ENCODE results near the gene SLC29A4.
A peak's percentile ranks its signal among the peaks of the same experiment; 100 is the strongest.
"Not testable (repeated sequence)": the region's sequence is repeated elsewhere in the genome, so short reads cannot be mapped to it uniquely, and the experiment has no call there.

SLC29A4 gene, protein sequence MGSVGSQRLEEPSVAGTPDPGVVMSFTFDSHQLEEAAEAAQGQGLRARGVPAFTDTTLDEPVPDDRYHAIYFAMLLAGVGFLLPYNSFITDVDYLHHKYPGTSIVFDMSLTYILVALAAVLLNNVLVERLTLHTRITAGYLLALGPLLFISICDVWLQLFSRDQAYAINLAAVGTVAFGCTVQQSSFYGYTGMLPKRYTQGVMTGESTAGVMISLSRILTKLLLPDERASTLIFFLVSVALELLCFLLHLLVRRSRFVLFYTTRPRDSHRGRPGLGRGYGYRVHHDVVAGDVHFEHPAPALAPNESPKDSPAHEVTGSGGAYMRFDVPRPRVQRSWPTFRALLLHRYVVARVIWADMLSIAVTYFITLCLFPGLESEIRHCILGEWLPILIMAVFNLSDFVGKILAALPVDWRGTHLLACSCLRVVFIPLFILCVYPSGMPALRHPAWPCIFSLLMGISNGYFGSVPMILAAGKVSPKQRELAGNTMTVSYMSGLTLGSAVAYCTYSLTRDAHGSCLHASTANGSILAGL

DNA sequence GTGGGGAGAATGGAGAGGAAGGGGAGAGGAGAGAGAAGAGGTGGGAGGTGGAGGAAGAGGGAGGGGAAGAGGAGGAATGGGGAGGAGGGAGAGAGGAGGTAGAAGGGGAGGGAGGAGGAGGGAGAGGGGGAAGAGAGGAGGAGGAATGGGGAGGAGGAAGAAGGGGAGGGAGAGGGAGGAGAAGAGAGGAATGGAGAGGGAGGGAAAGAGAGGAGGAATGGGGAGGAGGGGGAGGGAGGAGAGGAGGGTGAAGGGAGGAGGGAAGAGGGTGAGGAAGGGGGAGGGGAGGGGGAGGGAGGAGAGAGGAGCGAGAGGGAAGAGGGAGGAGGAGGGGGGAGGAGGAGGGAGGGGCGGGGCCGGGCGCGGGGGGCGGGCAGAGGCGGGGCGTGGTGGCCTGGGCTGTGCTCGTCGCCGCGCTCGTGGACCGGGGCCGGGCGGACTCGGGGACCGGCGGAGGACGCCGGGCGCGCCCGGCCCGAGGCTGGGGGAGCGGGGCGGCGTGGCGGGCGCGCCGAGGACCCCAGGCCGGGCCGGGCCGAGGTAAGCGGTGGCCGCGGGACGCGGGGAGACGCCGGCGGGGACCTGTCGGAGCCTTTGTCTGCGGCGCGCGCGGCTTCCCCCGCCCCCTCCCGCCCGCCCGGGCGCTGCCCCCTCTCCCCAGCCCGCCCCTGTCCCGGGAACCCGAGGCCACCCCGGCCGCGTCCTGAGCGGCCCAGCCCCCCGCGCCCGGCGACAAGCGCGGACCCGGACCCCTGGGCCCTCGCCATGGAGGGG, at the start of gene SLC29A4:
Gene SLC29A4, plus strand, starts transcription at position 401 of the 774 bp plus-strand sequence. CDS start 4,874 bp downstream, outside the sequence.
- peak; percentile 17 for DNase-seq (ENCODE audit: low spot score)

DNA sequence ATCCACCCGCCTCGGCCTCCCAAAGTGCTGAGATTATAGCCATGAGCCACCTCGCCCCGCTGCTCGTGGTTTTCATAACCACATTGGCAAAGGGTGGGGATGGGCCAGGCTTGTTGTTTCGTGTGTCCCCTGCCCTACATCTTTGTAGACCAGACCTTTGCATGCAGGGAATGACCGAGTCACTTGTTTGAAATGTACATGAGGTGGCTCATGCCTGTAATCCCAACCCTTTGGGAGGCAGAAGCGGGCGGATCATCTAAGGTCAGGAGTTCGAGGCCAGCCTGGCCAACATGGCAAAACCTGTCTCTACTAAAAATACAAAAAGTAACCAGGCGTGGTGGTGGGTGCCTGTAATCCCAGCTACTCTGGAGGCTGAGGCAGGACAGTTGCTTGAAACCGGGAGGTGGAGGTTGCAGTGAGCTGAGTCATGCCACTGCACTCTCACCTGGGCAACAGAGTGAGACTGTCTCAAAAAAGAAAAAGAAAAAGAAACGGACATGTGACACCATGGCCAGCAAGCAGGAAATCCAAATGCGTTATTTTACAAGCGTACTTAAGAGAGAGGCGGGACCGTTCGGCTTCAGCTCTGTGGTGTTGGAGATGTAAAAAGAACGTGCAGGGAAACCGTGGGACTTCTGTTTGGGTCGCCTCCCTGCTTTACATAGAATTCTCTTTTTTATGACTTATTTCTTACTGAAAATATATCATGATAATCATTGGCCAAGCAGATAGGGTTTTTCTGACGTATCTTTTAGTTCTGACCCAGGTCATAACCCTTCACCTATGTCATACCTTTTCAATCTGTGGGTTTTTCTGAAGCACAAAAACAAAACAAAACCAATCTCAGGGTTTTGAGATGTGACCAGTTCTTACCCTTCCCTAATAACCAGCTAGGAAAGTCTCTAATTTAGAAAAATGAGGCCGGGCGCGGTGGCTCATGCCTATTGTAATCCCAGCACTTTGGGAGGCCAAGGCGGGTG, 47.6 kb upstream of the SLC29A4 start:
- DNase-seq (ENCODE audit: low spot score) = no peak

DNA sequence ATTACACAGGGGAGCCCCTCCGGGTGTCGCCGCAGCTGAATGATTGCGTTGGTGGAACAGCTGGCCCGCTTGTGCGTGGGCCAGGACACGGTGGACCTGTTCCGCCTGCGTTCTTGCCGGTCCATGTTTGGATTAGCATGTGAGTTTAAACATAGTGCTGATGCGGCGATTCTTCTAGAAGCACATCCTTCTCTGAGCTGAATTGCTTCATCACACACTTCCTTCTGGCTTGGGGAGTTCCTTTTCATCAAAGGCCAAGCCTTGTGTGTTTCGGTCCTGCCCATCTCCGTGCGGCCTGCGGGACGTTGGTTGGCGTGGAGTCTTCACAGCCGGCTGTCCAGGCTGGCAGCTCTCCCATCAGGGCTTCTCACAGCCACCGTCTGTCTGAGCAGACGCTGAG, 45.5 kb upstream of the SLC29A4 start:
- DNase-seq (ENCODE audit: low spot score) = peak; percentile 91

DNA sequence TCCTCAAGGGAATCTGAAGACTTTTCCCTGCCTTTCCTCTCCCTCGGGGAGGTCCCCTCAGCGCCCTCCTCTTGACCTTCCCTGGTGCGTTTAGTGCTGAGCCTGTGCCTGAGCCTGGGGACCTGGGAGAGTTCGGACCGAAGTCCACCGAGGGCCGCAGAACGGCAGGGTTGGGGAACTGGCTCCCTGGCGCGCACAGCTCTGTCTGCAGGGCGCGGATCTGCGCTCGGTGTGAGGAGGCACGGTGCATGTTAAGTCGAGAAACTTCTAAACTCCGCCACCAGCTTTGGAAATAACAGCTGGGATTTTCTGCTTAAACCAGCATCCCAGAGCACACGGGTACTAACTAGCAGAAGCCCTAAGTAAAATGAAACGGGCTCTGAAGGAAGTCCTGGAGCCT, 44.2 kb upstream of the SLC29A4 start:
- DNase-seq (ENCODE audit: low spot score) = no peak

DNA sequence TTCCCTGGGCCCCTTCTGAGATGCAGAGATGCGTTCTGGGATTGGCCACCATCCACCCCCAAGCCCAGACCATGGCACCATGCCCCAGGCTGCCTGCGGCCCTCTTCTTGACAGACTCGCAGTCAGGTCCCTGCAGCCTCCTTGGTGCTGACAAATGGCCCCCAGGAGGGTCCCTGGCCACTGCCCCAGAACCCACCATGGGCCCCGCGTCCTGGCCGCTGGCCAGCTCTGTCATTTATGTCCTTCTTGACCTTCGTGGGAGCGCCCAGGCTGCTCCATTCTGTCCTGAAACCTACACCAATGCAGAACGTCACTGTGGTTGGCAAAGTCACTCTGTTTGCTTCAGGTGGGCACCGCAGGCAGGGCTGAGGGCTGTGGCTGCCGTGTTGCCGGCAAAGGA, 39.5 kb upstream of the SLC29A4 start:
- no peak for DNase-seq (ENCODE audit: low spot score)

DNA sequence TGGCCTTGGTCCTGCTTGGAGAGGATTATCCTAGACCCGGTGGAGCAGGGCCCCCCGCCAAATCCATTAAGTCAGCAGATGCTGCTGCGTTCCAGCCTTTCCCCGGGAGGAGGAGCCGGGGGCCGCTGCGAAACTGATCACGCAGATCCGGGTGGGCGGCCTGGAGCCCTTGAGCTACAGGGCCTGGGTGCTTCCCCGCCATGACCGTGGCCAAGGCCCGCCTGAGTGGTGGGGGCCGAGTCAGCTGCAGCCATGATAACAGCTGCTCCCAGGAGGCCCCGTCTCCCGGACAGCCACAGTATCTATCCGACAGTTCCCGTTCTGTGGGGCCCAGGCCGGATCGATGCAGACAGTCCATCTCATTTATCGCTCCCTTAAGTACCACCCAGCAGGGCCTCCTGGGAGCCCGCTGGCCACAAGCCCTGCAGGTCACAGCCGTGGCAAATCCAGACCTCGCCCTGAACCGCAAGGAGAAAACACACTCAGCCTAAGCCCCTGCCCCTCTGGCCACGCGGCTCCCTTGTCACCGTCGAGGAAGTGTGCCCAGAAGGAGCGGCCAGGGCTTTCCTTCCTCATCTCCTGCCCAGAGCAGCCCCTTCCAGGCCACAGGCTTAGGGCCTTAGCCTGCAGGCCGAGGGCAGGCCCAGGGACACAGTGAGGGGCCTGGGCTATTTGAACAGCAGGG, 34.4 kb upstream of the SLC29A4 start:
- no peak for DNase-seq (ENCODE audit: low spot score)

DNA sequence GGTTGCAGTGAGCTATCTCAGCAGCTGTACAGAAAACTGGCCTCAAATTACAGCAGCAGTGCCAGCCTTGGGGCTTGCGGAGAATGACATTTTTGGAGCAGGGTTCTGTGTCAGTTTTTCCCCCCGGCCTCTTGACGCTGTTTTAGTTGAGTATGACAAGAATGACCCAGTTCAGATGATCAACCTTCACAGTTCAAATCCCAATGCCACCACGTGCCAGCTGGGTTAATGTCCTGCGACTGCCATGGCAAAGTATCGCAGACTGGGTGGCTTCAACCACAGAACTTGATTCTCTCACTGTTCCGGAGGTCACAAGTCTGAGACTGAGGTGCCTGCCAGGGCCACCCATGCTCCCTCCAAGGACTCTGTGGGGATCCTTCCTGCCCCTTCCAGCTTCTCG, 32.0 kb upstream of the SLC29A4 start:
- not testable (repeated sequence) for DNase-seq (ENCODE audit: low spot score)

DNA sequence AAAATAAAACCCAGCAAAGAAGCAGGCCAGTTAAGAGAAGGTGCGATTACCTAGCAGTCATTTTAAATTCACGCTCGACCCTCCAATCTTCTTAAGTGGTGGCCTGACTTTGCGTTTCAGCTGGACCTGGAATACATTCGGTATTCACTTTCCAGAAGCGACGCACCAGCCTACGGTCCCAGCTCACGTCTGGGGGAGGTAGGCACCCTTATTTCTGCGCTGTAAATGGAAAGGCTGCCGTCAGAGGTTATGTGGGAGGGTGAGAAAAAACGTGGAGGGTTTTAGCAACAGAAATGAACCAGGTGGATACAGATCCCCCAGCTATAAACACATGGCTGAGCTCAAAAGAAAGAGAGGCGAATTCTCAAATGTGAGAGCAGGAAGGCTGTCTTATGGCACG, 29.2 kb upstream of the SLC29A4 start:
- not testable (repeated sequence) for DNase-seq (ENCODE audit: low spot score)

DNA sequence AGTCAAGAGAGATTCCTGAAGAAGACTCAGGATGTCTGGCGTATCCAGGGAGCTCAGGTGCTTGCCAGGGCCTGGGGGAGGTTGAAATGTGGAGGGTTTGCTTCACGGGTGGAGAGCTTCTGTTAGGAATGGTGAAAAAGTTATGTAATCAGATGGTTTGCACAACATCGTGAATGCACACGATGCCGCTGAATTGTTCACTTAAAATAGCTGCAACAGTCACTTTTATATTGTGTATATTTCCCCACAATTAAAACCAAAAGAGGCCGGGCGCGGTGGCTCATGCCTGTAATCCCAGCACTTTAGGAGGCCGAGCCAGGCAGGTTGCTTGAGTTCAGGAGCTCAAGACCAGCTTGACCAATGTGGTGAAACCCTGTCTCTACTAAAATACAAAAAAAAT, 28.4 kb upstream of the SLC29A4 start:
- DNase-seq (ENCODE audit: low spot score) = not testable (repeated sequence)

DNA sequence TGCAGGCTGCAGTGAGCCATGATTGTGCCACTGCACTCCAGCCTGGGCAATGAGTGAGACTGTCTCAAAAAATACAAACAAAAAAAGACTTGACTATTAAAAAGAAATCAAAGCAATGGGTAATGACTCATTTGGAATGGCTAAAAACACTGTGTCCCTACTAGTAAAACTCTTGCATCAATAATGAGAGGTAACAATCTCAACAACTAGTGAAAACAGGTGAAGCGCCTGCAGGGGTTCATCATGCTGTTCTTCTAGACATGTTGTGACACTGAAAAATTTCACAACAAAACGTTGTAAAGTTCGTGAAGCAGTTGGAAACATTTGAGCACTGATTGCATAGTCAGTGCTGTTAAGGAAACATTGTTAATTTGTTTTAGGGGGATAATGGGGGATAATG, 26.9 kb upstream of the SLC29A4 start:
- DNase-seq (ENCODE audit: low spot score) = no peak

DNA sequence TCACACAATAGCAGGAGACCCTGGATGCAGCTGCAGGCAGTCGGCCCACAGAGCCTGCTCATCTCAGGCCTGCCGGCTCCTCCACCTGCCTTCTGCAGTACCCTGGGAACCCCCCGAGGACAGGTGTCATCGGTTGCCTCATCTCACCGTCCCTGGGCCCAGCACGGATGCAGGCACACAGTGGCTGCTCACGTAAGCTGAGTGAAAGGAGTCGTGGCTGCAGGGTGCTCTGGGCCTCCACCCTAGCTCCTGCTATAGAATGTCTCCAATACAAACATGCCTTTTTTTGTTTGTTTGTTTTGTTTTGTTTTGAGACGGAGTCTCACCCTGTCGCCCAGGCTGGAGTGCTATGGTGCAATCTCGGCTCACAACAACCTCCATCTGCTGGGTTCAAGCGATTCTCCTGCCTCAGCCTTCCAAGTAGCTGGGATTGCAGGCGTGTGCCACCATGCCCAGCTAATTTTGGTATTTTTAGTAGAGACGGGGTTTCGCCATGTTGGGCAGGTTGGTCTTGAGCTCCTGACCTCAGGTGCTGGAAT, 22.1 kb upstream of the SLC29A4 start:
- DNase-seq (ENCODE audit: low spot score) = not testable (repeated sequence)

DNA sequence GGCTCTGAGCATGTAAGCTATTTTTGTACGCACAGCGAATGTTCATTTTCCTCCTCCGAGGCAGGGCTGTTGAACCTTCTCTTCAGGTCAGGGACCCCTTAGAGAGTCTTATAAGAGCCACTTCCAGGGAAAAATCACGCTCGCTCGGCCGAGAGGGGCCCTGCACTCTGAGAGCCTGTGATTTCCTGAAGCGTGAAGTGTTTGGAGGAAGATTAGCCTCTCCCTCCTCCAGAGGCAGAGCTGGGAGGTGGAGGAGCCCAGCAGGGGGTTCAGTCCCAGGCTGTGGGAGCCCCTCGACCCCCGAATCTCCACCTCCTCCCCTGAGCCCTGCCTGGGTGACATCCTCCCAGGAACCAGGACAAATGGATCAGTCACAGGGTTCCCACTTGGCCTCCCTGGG, 19.7 kb upstream of the SLC29A4 start:
- not testable (repeated sequence) for DNase-seq (ENCODE audit: low spot score)

DNA sequence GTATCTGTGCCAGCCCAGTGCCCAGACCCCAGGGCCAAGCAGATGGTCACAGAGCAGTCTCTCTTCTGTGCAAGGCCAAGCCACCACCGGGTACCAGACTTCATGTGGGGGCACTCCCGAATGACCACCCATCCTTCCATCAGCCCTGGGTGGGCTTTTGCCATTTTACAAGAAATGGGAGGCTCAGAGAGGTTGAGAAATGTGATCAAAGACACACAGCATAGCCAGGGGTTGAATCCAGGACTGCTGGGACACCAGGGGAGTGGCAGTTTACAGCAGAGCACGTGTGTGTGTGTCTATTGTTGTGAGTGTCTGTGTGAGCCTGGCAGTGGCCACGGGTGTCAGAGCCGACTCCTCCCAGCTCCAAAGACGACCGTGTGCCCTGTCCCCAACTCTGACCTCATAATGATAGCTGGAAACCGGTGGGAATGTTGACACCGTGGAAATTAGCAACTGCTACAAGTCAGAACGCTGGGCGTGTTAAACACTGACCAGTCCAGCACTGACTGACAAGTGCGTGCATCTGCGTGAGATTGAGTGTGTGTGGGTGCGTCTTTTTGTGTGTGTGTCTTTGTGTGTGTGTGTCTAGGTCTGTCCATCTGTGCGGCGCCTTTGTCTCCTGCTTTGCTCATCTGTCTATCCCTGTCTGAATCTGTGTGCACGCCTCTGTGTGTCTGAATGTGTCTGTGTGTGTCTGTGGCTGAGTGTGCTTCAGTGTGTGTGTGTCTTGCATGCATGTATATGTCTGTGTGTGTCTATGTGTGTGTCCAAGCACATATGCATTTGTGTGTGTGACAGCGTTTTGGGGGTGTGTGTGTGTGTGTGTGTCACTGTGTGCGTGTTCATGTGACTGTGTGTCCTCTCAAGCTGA, 17.2 kb upstream of the SLC29A4 start:
- DNase-seq (ENCODE audit: low spot score) = no peak

DNA sequence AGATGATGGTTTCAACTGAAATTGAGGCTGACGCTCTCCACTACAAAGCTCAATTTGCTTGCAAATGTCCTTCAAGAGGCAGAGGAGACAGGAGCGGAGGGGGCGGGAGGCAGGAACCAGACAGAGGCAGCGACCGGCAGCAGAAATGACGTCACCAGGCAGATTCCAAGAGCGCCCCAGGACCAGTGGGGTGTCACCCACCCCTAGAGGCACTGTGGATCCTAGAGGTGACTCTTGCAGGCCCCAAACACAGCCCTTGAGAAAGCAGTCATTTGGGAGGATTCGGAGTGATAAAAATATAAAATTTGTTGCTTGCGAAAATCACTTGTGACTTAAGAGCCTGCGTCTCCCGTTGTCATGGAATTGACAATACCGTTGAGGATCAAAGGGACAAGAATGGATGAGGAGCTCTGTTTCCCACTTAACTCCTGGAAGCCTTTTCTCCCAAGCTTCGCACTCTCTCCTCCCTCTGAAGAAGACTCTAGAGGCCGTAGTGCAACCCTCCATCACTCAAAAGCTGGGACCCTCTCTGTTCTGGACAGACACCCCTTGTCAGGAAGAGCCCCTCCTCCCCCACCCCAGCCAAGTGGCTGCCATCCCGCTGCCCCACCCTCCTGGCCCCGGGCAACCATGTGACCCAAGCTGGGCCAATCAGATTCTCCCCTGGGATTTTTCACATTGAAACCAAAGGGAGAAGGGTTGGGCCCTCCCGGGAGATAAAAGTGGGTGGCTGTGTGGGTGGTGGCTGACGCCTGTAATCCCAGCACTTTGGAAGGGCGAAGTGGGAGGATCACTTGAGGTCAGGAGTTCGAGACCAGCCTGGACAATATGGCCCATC, 16.3 kb upstream of the SLC29A4 start:
- no peak for DNase-seq (ENCODE audit: low spot score)

DNA sequence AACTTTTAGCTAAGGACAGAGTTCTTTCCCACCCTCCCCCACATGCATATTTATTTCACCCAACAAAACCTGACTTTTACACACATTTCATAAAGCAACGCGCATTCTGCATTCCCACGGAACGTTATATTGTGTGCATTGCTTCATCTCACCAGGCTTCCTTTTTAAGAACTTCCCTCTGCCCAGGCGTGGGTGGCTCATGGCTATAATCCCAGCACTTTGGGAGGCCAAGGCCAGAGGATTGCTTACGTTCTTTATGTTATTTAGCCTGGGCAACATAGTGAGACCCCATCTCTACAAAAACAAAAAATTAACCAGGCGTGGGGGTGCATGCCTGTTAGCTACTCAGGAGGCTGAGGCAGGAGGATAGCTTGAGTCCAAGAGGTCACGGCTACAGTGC, 14.9 kb upstream of the SLC29A4 start:
- not testable (repeated sequence) for DNase-seq (ENCODE audit: low spot score)

DNA sequence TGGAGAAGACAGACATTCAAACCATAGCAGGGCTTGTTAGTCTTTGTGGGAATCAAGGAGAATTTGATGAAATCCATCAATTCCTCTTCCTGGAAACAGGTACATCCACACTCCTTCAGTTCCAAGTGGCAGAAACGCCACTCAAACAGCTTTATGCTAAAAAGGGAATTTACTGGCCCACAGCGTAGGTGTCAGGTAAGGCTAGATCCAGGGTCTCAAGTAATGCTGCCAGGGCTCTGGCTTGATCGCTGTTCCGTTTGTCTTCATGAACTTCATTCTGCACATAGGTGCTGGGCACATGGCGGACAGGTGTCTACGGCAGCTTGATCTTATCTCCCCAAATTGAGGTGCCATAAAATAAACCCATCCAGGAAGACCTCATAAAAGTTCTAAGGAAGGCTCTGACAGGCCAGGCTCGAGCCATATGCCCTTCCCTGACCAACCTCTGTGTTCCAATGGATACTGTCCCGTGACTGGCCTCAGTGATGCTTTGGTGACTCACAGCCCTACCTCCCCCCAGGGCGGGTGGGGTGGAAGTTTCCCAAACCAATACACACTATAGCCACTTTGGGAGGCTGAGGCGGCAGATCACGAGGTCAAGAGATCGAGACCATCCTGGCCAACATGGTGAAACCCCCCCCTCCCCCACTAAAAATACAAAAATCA, 12.6 kb upstream of the SLC29A4 start:
- DNase-seq (ENCODE audit: low spot score) = not testable (repeated sequence)

DNA sequence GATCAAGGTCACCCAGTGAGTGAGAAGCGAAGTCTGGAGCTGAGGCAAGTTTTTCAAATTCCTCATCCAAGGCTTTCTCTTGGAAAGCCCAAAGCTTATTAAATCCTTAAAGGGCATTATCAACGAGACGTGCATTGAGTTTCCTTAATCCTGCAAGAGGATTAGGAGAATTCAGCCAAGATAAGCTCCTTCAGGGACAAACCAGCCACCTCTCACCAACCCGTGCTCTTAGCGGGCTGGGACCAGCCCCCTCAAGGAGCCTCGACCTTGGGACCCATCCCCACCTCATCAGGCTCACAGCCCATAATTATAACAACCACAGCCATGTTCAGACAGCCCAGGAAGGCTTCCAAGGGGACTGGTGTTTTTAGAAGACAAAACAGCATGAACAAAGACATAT, 12.0 kb upstream of the SLC29A4 start:
- DNase-seq (ENCODE audit: low spot score) = no peak

DNA sequence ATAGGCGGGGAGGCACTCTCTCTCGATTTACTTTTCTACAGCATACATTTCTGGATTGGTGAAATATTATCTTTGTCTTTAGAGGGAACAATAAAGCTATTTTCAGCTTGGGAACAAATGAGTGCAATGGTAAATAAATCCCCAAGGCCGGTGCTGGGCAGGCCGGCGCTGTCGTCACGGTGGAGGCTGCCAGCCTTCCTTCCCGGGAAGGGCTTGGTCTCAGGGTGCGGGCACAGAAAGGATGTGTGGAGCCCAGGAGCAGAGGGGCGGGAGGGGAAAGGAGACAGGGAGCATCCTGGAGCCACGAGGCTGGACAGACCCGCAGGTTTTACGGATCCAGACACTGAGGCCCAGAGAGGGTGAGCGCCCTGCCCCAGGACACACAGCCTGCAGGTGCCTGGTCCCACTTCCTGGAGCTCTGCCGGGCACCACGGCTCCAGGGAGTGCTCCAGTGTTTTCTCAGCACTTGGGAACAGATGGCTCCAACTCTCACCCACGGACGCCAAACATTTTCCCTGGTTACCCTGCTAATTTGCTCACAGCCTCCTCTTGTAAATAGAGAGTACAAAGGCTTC, 8.8 kb upstream of the SLC29A4 start:
- DNase-seq (ENCODE audit: low spot score) = not testable (repeated sequence)
